NCI-H748 (cell line): ENCODE measurements around the gene CREBBP.
A peak's percentile ranks its signal among the peaks of the same experiment; 100 is the strongest.
"Not testable (repeated sequence)": the region's sequence is repeated elsewhere in the genome, so short reads cannot be mapped to it uniquely, and the experiment has no call there.

ENCODE experiments used
- DNase-seq: peaks from one replicate; lab custom pipeline; 2025; ENCODE audit not compliant: unreplicated experiment; lab: John Stamatoyannopoulos, UW

CREBBP gene

DNA sequence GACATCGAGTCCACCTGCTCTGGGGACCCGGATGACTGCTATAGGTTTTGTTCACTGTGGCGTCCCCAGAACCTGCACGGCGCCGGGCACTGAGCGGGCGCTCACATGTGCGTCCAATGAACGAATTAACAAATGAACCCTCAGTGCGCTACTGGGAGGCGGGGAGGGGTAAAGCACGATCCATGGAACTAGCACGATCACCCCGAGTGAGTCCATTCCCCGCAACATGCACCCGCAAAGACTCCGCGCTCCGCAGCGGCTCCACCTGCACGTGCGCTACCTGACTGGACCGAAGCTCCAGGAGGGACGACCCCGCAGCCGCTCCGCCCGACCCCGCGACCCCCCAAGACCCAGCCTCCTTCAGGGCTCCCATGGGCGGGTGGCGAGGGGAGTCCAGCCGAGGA is 163.7 kb downstream of the CREBBP start:
- peak; percentile 61 for DNase-seq

DNA sequence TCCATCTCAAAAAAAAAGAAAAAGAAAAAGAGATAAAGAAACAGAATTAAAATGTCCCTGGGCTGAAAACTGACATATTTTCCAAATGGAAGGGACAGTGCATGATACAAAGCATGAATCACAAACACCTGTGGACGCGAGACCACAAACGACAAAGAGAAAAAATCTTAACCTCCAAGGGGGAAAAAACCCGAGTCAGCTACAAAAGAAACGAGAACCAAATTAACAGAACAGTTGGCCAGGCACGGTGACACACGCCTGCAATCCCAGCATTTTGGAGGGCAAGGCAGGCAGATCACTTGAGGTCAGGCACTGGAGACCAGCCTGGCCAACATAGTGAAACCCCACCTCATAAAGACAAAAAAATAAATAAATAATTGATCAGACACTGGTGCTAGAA is 165.1 kb downstream of the CREBBP start:
- DNase-seq: no peak

DNA sequence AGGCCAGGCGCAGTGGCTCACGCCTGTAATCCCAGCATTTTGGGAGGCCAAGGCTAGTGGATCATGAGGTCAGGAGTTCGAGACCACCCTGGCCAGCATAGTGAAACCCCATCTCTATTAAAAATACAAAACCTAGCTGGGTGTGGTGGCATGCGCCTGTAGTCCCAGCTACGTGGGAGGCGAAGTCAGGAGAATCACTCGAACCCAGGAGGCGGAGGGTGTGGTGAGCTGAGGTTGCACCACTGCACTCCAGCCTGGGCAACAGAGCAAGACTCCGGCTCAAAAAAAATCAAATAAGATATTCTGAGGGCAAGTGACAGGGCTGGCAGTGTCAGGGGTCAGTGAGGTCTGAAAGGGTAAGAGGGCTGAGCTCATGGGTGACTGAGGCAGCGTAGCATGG is 166.1 kb downstream of the CREBBP start:
- not testable (repeated sequence) for DNase-seq

DNA sequence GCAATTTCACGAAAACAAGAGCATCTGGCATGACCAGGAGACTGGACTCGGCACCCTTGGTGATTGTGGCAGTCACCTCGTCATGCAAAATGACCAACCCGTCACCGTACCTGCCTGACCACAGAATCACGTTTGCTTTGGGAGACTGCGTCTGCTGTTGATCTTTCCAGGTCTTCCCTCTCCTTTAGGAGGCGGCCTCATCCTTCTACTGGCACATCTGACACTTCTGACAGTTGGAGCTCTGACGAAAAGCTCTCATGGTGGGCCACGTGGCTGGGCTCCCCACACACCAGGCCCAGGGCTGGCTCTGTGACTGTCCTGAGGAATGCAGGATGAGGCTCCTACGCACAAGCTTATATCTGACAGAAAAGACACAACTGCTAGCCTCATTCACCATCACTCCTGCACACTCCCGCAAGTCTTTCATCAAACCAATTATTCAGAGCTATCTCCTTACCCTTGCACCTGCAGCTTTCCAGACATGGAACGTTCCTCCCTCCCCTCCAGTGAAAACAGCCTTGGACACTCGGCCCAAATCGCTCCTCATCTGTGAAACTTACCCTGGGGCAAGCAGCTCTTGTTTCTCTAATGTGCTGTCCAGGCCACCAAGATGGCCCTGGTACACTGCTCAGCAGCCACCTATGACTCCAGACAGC is 166.8 kb downstream of the CREBBP start:
- no peak for DNase-seq

DNA sequence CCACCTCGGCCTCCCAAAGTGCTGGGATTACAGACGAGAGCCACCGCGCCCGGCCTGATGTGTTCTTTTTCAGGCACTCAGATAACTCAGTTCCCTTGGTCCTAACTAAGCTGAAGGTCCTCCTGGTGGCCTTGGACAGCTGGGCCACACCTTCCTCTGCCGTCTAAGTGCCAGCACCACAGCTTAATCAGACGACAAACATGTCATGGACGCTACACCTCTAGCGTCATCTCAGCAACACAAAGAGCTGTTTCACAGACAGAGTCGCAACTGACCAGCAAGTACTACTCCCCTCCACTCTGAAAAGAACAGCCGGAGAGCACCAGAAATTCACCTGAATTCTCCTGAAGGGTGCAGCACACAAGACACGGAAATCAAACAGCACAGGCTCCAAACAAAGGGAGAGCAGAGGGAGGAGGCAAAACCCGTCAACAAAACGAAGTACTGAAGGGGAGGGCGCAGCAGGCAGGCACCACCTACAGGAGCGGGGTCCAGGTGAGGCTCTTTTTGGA is 167.6 kb downstream of the CREBBP start:
- no peak for DNase-seq

GRCh38 chr16:3706253-3707012 is 174.1 kb downstream of the CREBBP start:
- no peak for DNase-seq

GRCh38 chr16:3702082-3702481 is 178.4 kb downstream of the CREBBP start:
- DNase-seq: no peak

GRCh38 chr16:3701531-3701930 is 179.0 kb downstream of the CREBBP start:
- DNase-seq: no peak

DNA sequence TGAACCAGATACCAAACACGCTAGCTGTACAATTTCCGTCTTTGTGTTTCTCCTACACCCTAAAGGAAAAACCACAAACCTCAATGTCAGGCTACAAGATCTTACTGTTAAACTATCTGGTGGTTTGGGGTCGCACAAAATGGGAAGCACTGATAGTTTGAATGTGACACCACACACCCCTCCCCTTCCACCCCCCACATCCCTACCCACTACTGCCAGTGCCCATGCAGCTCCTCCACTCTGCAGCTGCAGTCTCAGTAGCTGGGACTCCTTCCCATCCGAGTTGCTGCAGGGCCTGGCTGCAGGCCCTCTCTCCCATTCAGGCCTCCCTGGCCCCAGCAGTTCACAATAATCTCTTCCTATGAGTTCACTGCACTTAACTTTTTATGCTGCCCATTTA is 181.6 kb downstream of the CREBBP start:
- DNase-seq: no peak

GRCh38 chr16:3696425-3697218 is 183.9 kb downstream of the CREBBP start:
- DNase-seq: no peak

DNA sequence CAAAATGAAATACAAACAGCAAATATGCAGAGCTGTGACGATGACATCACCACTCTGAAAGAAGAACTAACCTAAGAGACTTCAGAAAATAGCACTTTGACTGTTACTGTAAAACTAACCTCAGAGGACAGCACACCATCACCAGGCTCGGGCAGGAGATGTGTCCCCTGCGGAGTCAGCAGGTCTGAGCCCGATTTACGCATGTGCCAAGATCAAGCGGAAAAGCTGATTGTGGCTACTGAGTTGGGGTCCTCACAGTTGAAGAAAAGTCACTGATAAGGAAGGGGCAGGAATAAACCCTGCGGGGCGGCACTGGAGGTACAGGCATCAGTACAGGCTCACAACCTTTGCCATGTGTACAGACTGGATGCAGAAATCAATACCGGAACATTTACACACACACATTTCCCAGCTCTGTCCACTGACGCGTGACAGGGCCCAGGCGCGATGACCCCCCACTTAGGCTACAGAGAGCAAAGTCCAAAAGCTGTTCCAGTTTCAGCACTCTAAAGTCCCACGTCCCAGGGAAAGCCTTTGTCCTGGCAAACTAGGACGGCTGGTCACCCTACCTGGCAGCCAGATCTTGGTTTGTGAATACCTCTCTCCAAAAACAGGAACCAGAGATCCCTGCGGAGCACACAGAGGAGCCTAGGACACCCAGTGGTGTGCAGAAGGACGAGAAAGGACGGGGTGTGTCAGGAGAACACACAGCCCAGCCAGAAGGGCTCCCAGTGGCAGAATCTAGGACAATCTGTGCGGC is 184.7 kb downstream of the CREBBP start:
- DNase-seq: no peak

DNA sequence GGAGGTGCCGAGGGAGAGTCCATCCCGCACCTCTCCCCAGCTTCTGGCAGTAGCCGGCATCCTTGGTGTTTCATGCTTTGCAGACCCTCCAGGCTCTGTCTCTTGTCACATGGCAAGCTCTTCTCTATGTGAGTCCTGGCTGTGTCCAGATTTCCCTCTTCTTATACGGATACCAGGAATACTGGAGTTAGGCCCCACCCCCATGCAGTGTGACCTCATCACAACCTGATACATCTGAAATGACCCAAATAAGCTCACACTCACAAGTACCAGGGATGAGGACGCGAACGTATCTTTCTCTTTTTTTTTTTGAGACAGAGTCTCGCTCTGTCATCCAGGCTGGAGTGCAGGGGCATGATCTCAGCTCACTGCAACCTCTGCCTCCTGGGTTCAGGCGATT is 186.5 kb downstream of the CREBBP start:
- no peak for DNase-seq

GRCh38 chr16:3691761-3692160 is 188.8 kb downstream of the CREBBP start:
- DNase-seq: no peak

GRCh38 chr16:3690980-3691720 is 189.4 kb downstream of the CREBBP start:
- DNase-seq: no peak

DNA sequence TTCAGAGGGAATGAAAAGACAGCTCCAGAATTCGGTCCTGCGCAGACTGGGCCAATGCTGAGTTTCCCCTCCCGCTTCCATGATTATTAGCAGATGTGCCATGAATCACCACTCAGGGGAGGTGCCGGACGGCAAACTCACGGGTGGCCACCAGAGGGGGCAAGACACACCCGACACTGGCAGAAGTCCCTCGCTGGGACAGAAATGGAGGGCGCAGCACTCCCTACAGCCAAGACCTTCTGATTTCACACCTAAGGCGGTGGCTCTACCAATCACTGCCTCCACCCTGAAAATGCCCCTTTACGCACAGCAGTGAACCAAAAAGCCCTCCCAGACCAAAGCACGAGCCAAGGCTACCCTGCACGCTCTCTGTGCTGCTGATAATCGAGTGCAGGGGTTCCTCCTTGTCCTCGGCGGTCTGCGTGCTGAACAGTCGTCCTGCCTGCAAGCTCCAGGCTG is 190.0 kb downstream of the CREBBP start:
- DNase-seq: peak; percentile 52

DNA sequence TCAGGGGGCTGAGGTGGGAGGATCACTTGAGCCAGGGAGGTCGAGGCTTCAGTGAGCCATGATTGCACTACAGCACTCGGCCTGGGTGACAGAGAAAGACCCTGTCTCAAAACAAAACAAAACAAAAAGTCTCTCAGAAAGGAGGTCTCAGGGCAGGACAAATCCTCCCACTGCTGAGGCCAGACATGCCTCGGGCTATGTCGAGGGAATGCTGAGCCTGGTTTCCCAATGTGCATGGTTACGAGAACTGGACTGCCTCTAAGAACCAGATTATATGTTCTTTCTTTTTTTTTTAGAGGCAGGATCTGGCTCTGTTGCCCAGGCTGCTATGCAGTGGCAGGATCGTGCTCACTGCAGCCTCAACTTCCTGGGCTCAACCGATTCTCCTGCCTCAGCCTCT is 190.8 kb downstream of the CREBBP start:
- DNase-seq: no peak

DNA sequence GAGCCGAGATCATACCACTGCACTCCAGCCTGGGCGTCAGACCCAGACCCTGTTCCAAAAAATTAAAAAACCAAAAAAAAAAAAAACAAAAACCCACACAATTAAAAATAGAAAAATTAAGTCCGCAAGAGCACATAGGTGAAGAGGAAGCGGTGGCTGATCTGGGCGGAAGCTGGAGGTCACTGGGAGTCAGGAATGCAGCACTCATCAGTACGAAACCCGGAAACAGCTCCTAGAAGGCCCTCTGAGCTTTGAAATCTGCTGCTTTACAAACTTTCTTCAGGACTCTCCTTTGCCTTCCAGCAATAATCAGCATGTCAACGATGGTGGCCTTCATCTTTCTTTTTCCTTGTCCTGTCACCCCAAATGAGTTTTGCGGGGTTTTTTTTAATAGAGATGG is 192.7 kb downstream of the CREBBP start:
- no peak for DNase-seq

GRCh38 chr16:3687021-3687420 is 193.5 kb downstream of the CREBBP start:
- DNase-seq: no peak

DNA sequence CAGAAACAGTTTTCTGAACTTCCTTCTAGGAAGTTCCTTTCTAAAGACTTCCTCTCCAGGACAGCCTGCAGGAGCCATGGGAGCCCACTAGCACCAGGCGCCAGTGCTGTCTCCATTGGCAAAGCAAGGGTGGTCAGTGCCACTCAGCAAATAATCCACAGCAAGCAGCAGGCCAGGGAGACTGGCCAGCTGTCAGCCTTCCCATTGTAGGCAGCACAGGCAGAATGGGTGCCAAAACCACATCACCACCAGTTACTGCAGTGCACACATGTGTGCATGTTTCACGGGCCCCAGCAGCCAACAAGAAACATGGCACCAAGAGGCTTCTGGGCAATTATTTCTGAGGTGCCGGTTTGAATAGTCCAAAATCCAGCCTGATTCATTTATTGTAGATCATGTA is 199.3 kb downstream of the CREBBP start:
- DNase-seq: no peak

- no peak for DNase-seq
Measured at GRCh38 chr16:3677994-3678393, 202.5 kb downstream of the CREBBP start.
